Measurements from ENCODE around the gene PAFAH1B1.

PAFAH1B1 gene

GRCh38 chr17:2562162-2562858 is 31.1 kb upstream of the PAFAH1B1 start:
- no peak overlapping the region for H3K27ac ChIP-seq (ENCODE audit: low read length)
- no peaks in the 10 kb centered on the region for H3K79me2 ChIP-seq (ENCODE audit: low read length)

DNA sequence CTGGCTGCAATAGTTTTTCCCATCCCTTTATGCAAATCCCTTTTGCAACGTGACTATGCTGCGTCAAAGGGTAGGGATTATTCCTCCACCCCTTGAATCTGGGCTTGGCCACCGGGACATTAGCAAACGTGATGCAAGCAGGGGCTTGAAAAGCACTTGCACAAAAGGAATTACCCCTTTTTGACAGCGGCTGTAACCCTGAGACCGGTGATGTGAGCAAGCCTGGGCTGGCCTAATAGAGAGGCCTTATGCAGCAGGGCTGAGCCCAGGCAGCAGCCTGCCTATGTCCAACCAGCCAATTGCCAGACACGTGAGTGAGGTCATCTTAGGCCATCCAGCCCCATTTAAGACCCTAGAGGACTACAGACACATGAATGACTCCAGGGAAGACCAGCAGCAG is 30.4 kb upstream of the PAFAH1B1 start:
- Histone ChIP-seq H2AFZ (ENCODE audit: low read depth, low read length) (no peak overlapping the region), H3K27me3 (ENCODE audit: low read depth, low read length) (no peaks in the 10 kb centered on the region), H3K4me2 (ENCODE audit: low read length) (no peak overlapping the region), H4K20me1 (ENCODE audit: insufficient read depth, low read length) (no peaks in the 10 kb centered on the region), H3K79me2 (ENCODE audit: low read length) (no peaks in the 10 kb centered on the region), H3K4me3 (ENCODE audit: low read length) (no peak overlapping the region), H3K4me1 (ENCODE audit: low read length) (peaks cover 3% of the 10 kb centered on the region), H3K9me3 (ENCODE audit: insufficient read depth, low read length) (no peaks in the 10 kb centered on the region), H3K9ac (ENCODE audit: low read length) (no peak overlapping the region), H3K36me3 (replicated peaks; ENCODE audit: low read depth, low read length) (no peaks in the 10 kb centered on the region), H3K27ac (ENCODE audit: low read length) (no peak overlapping the region)
- no peak for TF ChIP-seq EZH2phosphoT487 (IDR thresholded peaks at IDR 0.05; ENCODE audit: low read depth)
- TF ChIP-seq, protein P1, sequence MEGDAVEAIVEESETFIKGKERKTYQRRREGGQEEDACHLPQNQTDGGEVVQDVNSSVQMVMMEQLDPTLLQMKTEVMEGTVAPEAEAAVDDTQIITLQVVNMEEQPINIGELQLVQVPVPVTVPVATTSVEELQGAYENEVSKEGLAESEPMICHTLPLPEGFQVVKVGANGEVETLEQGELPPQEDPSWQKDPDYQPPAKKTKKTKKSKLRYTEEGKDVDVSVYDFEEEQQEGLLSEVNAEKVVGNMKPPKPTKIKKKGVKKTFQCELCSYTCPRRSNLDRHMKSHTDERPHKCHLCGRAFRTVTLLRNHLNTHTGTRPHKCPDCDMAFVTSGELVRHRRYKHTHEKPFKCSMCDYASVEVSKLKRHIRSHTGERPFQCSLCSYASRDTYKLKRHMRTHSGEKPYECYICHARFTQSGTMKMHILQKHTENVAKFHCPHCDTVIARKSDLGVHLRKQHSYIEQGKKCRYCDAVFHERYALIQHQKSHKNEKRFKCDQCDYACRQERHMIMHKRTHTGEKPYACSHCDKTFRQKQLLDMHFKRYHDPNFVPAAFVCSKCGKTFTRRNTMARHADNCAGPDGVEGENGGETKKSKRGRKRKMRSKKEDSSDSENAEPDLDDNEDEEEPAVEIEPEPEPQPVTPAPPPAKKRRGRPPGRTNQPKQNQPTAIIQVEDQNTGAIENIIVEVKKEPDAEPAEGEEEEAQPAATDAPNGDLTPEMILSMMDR (IDR thresholded peaks at IDR 0.05; ENCODE audit: low read depth, low read length), result no peak

More at GRCh38 chr17:2562162-2562858, 31.1 kb upstream of the PAFAH1B1 start:
- H3K27me3 ChIP-seq (ENCODE audit: low read depth, low read length), result no peaks in the 10 kb centered on the region
- peaks cover 6% of the 10 kb centered on the region for H3K4me1 ChIP-seq (ENCODE audit: low read length)
- H3K4me3 ChIP-seq (ENCODE audit: low read length), result no peak overlapping the region
- H4K20me1 ChIP-seq (ENCODE audit: insufficient read depth, low read length), result no peaks in the 10 kb centered on the region
- H3K9me3 ChIP-seq (ENCODE audit: insufficient read depth, low read length), result no peaks in the 10 kb centered on the region
- H3K4me2 ChIP-seq (ENCODE audit: low read length), result no peak overlapping the region
- no peaks in the 10 kb centered on the region for H3K36me3 ChIP-seq (replicated peaks; ENCODE audit: low read depth, low read length)
- H3K9ac ChIP-seq (ENCODE audit: low read length), result no peak overlapping the region
- TF ChIP-seq, protein P1 (IDR thresholded peaks at IDR 0.05; ENCODE audit: low read depth, low read length), result no peak
- no peak for TF ChIP-seq EZH2phosphoT487 (IDR thresholded peaks at IDR 0.05; ENCODE audit: low read depth)
- H2AFZ ChIP-seq (ENCODE audit: low read depth, low read length), result no peak overlapping the region

DNA sequence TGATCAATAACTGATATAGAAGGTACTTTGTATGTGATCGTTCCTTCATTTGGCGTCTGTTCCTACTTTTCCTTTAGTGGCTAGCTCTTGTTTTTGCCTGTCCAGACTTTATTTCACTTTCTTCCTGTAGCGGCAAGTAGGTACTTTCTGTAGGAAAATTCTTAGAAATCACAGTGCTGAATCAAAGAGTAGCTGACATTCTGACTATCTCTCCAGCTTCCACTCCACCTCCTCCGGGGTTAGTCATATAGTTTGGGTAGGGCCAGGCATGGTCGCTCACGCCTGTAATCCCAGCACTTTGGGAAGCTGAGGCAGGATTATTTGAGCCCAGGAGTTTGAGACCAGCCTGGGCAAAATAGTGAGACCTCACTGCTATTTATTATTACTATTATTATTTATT is 29.9 kb upstream of the PAFAH1B1 start:
- Histone ChIP-seq H3K4me3 (ENCODE audit: low read length) (no peak overlapping the region), H3K27ac (ENCODE audit: low read length) (no peak overlapping the region), H3K4me2 (ENCODE audit: low read length) (no peak overlapping the region), H3K4me1 (ENCODE audit: low read length) (no peaks in the 10 kb centered on the region), H3K9ac (ENCODE audit: low read length) (no peak overlapping the region), H3K36me3 (replicated peaks; ENCODE audit: low read depth, low read length) (no peaks in the 10 kb centered on the region), H3K9me3 (ENCODE audit: insufficient read depth, low read length) (no peaks in the 10 kb centered on the region), H4K20me1 (ENCODE audit: insufficient read depth, low read length) (no peaks in the 10 kb centered on the region), H3K79me2 (ENCODE audit: low read length) (no peaks in the 10 kb centered on the region), H3K27me3 (ENCODE audit: low read depth, low read length) (no peaks in the 10 kb centered on the region), H2AFZ (ENCODE audit: low read depth, low read length) (no peak overlapping the region)
- TF ChIP-seq EZH2phosphoT487 (IDR thresholded peaks at IDR 0.05; ENCODE audit: low read depth), result no peak
- TF ChIP-seq, protein P1 (IDR thresholded peaks at IDR 0.05; ENCODE audit: low read depth, low read length), result no peak

GRCh38 chr17:2564877-2565276 is 28.6 kb upstream of the PAFAH1B1 start:
- H3K4me2 ChIP-seq (ENCODE audit: low read length), result no peak overlapping the region
- no peak overlapping the region for H3K4me3 ChIP-seq (ENCODE audit: low read length)
- no peaks in the 10 kb centered on the region for H3K36me3 ChIP-seq (replicated peaks; ENCODE audit: low read depth, low read length)
- no peaks in the 10 kb centered on the region for H3K9me3 ChIP-seq (ENCODE audit: insufficient read depth, low read length)
- no peaks in the 10 kb centered on the region for H3K27me3 ChIP-seq (ENCODE audit: low read depth, low read length)
- no peaks in the 10 kb centered on the region for H3K4me1 ChIP-seq (ENCODE audit: low read length)
- H3K9ac ChIP-seq (ENCODE audit: low read length), result no peak overlapping the region
- no peaks in the 10 kb centered on the region for H4K20me1 ChIP-seq (ENCODE audit: insufficient read depth, low read length)
- no peak overlapping the region for H2AFZ ChIP-seq (ENCODE audit: low read depth, low read length)
- H3K27ac ChIP-seq (ENCODE audit: low read length), result no peak overlapping the region
- H3K79me2 ChIP-seq (ENCODE audit: low read length), result no peaks in the 10 kb centered on the region
- TF ChIP-seq, protein P1 (IDR thresholded peaks at IDR 0.05; ENCODE audit: low read depth, low read length), result no peak
- no peak for TF ChIP-seq EZH2phosphoT487 (IDR thresholded peaks at IDR 0.05; ENCODE audit: low read depth)

All from OCI-LY3 (cell line).